GM21360 (cell line): ENCODE measurements around the gene SYCP2.

Experiments
- ATAC-seq: cut with Tn5 transposase; IDR thresholded peaks from one replicate; pipeline ENCODE4 v1.9.1; 2021; ENCODE audit warnings: mild to moderate bottlenecking, moderate library complexity; ENCODE audit not compliant: unreplicated experiment

SYCP2 gene

GRCh38 chr20:59839400-59839799 lies 94.0 kb downstream of the SYCP2 start:
- ATAC-seq = no peak

- peak; percentile 92 for ATAC-seq
Measured at GRCh38 chr20:59837623-59838394, 95.6 kb downstream of the SYCP2 start.

- no peak for ATAC-seq
Measured at GRCh38 chr20:59836767-59837166, 96.7 kb downstream of the SYCP2 start.

GRCh38 chr20:59835448-59836395 lies 97.7 kb downstream of the SYCP2 start:
- ATAC-seq = no peak

GRCh38 chr20:59835057-59835447 lies 98.4 kb downstream of the SYCP2 start:
- no peak for ATAC-seq

GRCh38 chr20:59832406-59833363 lies 100.8 kb downstream of the SYCP2 start:
- ATAC-seq = no peak

GRCh38 chr20:59831916-59832270 lies 101.5 kb downstream of the SYCP2 start:
- ATAC-seq = no peak

- ATAC-seq = no peak
Measured at GRCh38 chr20:59831024-59831915, 102.2 kb downstream of the SYCP2 start.

- ATAC-seq = no peak
Measured at GRCh38 chr20:59830665-59831023, 102.8 kb downstream of the SYCP2 start.

- ATAC-seq = no peak
Measured at GRCh38 chr20:59829786-59830664, 103.4 kb downstream of the SYCP2 start.

- no peak for ATAC-seq
Measured at GRCh38 chr20:59829054-59829785, 104.2 kb downstream of the SYCP2 start.

- no peak for ATAC-seq
Measured at GRCh38 chr20:59828125-59829053, 105.0 kb downstream of the SYCP2 start.

- ATAC-seq = no peak
Measured at GRCh38 chr20:59827138-59828056, 106.0 kb downstream of the SYCP2 start.

- ATAC-seq = no peak
Measured at GRCh38 chr20:59825944-59826759, 107.3 kb downstream of the SYCP2 start.

GRCh38 chr20:59825563-59825920 lies 107.9 kb downstream of the SYCP2 start:
- no peak for ATAC-seq
